Endothelial cell of coronary artery (primary cell): ENCODE data around the gene FREM1. TPM values are rescaled to one million over a fixed set of nuclear protein-coding genes. Genes with fewer than 3 reads are reported as not detected.

Experiments used
- total RNA-seq: library from RNA; depleted of rRNA; stranded (reverse); fragments of >200 nt; gene quantifications from 2 replicates; pipeline ENCODE4 v1.2.3, GENCODE V29; 2014

FREM1 gene, protein sequence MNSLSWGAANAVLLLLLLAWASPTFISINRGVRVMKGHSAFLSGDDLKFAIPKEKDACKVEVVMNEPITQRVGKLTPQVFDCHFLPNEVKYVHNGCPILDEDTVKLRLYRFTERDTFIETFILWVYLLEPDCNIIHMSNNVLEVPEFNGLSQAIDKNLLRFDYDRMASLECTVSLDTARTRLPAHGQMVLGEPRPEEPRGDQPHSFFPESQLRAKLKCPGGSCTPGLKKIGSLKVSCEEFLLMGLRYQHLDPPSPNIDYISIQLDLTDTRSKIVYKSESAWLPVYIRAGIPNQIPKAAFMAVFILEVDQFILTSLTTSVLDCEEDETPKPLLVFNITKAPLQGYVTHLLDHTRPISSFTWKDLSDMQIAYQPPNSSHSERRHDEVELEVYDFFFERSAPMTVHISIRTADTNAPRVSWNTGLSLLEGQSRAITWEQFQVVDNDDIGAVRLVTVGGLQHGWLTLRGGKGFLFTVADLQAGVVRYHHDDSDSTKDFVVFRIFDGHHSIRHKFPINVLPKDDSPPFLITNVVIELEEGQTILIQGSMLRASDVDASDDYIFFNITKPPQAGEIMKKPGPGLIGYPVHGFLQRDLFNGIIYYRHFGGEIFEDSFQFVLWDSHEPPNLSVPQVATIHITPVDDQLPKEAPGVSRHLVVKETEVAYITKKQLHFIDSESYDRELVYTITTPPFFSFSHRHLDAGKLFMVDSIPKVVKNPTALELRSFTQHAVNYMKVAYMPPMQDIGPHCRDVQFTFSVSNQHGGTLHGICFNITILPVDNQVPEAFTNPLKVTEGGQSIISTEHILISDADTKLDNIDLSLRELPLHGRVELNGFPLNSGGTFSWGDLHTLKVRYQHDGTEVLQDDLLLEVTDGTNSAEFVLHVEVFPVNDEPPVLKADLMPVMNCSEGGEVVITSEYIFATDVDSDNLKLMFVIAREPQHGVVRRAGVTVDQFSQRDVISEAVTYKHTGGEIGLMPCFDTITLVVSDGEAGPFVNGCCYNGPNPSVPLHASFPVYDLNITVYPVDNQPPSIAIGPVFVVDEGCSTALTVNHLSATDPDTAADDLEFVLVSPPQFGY (N-terminal part only)
- 0.09 and 0.18 TPM in 2 replicates for total RNA-seq

DNA sequence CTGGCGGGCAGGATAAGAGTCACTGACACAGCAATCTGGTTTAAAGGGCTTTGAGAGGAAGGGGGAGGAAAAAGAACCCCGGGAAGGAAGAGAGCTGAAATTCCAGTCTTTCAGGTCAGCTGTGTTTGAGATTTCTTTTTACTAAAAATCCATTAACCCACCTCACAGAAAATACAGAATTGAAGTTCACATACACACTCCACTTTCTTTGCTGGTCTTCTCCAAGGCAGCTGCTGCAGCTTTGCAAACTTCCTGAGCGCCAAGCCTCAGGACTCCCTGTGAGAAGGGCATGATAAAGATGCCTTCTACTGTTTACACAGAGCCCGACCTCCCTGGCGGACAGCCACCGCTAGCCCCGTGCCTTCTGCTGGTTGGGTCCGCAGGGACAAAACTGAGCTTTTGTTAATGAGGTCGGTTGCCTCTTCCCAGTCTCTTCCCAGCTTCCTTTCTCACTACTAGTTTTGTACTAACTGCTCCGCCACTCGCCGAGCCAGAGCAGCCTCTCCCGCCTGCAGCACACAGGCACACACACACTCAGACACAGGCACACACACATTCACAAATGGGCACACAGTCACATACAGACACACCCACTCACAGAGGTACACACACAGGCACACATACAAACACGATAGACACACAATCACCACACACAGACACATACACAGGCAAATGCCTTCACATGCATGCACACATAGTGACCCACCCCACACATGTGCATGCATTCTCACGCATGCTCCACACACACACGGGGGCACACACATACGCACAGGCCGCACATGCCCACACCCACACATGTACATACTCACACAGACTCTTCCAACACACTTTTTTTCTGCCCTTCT, at the start of gene FREM1:
TSS of gene FREM1 (minus strand) at position 468 of the 845 bp plus-strand sequence. CDS start 41,451 bp downstream, outside the sequence.

DNA sequence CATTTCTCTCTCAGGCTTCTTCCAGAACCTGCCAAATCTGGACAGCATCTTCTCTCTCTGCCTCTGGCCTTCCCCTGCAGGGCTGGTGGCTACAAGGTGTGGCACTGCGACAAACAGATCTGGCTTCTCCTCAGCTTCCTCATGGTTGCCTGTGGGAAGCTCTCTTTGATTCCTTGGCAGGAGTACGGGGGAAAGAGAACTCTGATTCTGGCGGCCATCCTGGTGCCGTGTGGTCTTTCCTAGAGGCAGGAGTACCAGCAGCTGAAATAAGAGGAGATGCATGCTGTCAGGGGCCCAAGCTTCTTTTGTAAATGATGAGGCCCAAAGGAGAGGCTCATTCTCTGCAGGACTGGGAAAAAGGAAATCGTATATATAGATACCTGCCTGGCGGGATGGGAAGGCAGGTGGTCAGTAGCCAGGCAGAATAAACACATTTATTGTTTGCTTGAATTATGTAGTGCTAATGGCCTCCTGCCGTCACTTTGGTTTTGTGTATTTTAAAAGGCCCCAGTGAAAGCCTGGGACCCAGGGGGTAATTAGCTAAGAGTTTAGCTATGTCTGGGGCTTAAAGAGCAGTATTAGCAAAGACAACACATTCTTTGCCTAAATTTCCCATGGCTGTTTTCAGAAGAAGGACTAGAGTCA, 187.7 kb downstream of the FREM1 start, which contains the start of gene CER1:
TSS of gene CER1 (minus strand) at position 343 of the 645 bp plus-strand sequence. CDS start at position 282, 61 bp downstream.

DNA sequence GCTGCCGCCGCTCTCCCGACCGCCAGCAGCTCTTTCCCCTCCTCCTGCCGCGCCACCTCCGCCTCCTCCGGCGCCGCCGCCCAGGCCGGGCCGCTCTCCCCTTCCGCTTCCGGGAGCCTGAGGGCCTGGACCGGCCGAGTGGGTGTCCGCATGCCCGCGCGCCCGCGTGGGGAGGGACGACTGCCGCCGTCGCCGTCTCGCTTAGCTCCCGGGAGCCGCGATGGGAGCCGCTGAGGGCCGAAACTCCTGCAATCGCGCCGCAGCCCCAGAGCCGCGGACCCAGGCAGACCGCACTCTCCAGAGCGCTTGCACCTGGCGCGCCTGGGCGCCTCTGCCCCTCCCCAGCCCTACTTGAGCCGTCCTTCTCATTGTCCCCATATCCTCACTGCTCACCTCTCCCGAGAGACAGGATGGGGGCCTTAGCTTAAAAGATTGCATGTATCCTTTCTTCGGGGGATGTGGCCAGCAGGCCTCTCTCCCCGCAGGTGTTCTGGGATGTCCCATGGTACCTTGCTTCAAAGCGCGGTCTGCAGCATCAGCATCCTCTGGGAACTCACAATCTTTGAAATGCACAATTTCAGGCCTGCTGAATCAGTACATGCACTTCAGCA, 216.9 kb downstream of the FREM1 start, which contains the start of gene ZDHHC21:
TSS of gene ZDHHC21 (minus strand) at position 182 of the 611 bp plus-strand sequence. CDS start 19,092 bp downstream, outside the sequence.

Other genes with a start within 250 kb of the FREM1 start
- gene ZDHHC21, start 217.0 kb downstream of the FREM1 start, total RNA-seq, result 19.6 and 21.5 TPM in 2 replicates
- not detected in 2 replicates for gene CER1, start 187.7 kb downstream of the FREM1 start, total RNA-seq